ENCODE data around the gene DEGS2. TPM values are rescaled to one million over a fixed set of nuclear protein-coding genes. Genes with fewer than 3 reads are reported as not detected.

The DEGS2 gene
- total RNA-seq, 3 donors from 2014 or later: 1.1 to 12.0 (median 10.2) TPM

DNA sequence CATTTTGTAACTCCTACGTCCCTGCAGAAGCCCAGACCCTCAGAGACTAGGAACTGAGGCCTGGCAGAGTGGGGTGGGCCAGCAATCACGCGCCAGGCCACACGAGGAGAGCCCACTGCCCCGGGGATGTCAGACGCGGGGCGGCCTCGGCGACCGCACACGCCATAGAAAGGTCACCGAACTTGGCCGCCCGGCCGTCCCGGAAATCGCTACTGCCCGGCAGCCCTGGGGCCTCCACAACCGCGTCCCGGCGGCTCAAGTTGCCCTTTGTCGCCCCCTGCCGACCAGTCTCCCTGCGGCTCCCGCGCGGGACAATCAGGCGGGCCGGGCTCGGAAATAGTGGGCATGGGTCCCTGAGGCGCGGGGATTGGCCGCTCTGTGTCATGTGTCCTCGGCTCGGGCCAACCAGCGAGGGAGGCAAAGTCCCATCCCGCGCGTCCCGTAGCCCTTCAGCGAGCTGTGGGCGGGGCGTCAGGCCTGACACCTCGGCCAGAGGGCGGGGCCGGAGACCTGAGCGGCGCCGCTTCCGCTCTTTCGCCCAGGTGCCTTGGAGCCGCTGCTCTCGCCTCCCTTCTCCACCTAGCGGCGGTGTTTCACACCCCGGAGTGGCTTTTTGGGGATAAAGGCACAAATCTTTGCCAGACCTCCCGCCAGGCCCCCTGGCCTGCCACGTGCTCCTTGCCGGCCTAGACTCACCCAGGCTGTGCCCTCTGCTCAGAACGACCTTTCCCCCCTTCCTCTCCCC, 33.4 kb upstream of the DEGS2 start:
- Histone ChIP-seq H3K9me3 (no peaks in the 10 kb centered on the region), H3K4me3 (peak overlapping the region; percentile 39 to 67 (median 51)), H3K4me1 (peaks cover 4 to 6% of the 10 kb centered on the region in 2 donors), H3K27ac (peak overlapping the region; percentile 96 to 98), H3K27me3 (no peaks in the 10 kb centered on the region), H3K36me3 (no peaks in the 10 kb centered on the region)
- intact Hi-C loops (cut with DNase I; ENCODE audit: low total_unique reads): loop anchor here (10.0 kb wide), 1 partner anchor 198 kb away; no protein-coding TSS in a partner anchor
- TF ChIP-seq POLR2A (IDR thresholded peaks at IDR 0.05): peak; percentile 42
- peak; percentile 84 to 86 (median 85) for TF ChIP-seq POLR2AphosphoS5 (IDR thresholded peaks at IDR 0.05)
- TF ChIP-seq, protein P1, sequence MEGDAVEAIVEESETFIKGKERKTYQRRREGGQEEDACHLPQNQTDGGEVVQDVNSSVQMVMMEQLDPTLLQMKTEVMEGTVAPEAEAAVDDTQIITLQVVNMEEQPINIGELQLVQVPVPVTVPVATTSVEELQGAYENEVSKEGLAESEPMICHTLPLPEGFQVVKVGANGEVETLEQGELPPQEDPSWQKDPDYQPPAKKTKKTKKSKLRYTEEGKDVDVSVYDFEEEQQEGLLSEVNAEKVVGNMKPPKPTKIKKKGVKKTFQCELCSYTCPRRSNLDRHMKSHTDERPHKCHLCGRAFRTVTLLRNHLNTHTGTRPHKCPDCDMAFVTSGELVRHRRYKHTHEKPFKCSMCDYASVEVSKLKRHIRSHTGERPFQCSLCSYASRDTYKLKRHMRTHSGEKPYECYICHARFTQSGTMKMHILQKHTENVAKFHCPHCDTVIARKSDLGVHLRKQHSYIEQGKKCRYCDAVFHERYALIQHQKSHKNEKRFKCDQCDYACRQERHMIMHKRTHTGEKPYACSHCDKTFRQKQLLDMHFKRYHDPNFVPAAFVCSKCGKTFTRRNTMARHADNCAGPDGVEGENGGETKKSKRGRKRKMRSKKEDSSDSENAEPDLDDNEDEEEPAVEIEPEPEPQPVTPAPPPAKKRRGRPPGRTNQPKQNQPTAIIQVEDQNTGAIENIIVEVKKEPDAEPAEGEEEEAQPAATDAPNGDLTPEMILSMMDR (IDR thresholded peaks at IDR 0.05): peak; percentile 82 to 96 (median 91)
- DNase-seq (ENCODE audit: low spot score in 2 of 2): peak; percentile 99 to 100

DNA sequence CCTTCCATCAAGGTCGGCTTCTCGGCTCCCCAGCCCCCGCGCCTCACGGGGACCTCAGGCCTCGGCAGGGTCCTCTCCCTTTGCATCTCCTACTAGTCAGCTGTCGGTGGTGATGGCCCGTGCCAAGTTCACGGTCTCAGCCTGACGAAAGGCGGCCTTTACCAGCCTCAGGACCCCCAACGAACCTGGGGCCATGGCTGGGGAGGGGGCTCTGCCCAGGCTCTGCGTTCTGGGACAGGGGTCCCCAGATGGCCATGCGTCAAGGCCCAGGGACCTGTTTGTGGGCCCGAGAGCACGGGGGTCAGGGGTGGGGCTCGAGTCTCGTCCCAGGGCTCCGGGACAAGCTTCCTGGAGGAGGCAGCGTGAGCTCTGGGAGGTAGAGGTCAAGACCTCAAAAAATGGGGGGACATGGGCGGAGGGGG, 32.8 kb upstream of the DEGS2 start:
- intact Hi-C loops (cut with DNase I; ENCODE audit: low total_unique reads): loop anchor here (10.0 kb wide), 1 partner anchor 197 kb away; no protein-coding TSS in a partner anchor
- H3K4me3 ChIP-seq: peak overlapping the region; percentile 39 to 67 (median 51)
- H3K27ac ChIP-seq: peak overlapping the region; percentile 96 to 98
- no peaks in the 10 kb centered on the region for H3K9me3 ChIP-seq
- no peaks in the 10 kb centered on the region for H3K36me3 ChIP-seq
- H3K4me1 ChIP-seq: peaks cover 4 to 6% of the 10 kb centered on the region in 2 donors
- peak in 1 of 2 donors; percentile 44 for DNase-seq (ENCODE audit: low spot score in 2 of 2)
- TF ChIP-seq POLR2AphosphoS5 (IDR thresholded peaks at IDR 0.05) (no peak), POLR2A (IDR thresholded peaks at IDR 0.05) (no peak)
- TF ChIP-seq, protein P1 (IDR thresholded peaks at IDR 0.05): no peak
- no peaks in the 10 kb centered on the region for H3K27me3 ChIP-seq

DNA sequence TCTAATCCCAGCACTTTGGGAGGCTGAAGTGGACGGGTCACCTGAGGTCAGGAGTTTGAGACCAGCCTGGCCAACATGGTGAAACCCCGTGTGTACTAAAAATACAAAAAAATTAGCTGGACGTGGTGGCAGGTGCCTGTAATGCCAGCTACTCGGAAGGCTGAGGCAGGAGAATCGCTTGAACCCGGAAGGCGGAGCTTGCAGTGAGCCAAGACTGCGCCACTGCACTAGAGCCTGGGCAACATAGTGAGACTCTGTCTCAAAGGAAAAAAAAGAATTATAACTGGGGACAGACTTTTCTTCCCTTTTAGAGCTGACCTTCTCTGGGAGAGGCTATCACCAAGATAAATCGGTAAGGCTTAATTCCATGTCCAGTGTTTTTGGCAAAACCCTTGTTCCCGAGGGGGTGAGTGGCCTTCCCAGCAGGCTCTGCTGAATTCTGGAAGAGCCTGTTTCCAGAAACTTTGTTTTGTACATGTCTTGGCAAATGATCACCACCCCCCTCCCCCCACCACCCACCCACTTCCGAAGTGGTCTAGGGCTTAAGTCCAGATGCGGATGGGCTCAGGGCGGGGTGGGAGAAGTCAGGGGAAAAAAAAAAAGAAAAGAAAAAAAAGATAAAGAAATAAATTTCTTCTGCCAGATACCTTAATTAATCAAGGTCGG, 32.3 kb upstream of the DEGS2 start:
- Histone ChIP-seq H3K9me3 (no peaks in the 10 kb centered on the region), H3K36me3 (no peaks in the 10 kb centered on the region), H3K4me3 (peak overlapping the region in 2 of 3 donors; percentile 51 to 67), H3K4me1 (peaks cover 4 to 6% of the 10 kb centered on the region in 2 donors), H3K27ac (peak overlapping the region; percentile 96 to 98), H3K27me3 (no peaks in the 10 kb centered on the region)
- no peak for TF ChIP-seq POLR2AphosphoS5 (IDR thresholded peaks at IDR 0.05)
- TF ChIP-seq, protein P1 (IDR thresholded peaks at IDR 0.05): no peak
- DNase-seq (ENCODE audit: low spot score in 2 of 2): peak in 1 of 2 donors; percentile 37
- intact Hi-C loops (cut with DNase I; ENCODE audit: low total_unique reads): loop anchor here (10.0 kb wide), 1 partner anchor 197 kb away; no protein-coding TSS in a partner anchor

DNA sequence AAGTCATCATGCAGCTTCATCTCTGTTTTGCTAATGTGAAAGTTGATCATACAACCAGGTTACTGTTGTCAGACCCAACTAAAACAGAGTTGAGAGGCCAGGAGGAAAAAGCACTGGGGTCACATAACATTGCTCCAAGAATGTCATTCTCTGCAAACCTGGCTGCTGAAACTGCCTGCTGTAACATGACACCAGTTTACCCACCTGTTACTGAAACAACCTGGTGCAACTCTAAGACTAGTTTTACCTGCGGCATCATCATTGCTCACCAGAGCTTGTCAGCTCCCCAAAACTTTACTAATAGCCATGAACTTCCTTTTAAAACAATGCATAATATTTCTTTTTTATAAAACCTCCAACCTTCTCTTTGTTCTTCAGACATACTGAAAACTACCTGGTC, 30.7 kb upstream of the DEGS2 start:
- no peak for DNase-seq (ENCODE audit: low spot score in 2 of 2)

More for the DNA sequence above, 30.7 kb upstream of the DEGS2 start:
- Histone ChIP-seq H3K9me3 (no peaks in the 10 kb centered on the region), H3K36me3 (no peaks in the 10 kb centered on the region), H3K4me1 (peaks cover 4 to 6% of the 10 kb centered on the region in 2 donors), H3K27ac (no peak overlapping the region), H3K4me3 (no peak overlapping the region), H3K27me3 (no peaks in the 10 kb centered on the region)
- intact Hi-C loops (cut with DNase I; ENCODE audit: low total_unique reads): loop anchor here (10.0 kb wide), 1 partner anchor 195 kb away; no protein-coding TSS in a partner anchor
- TF ChIP-seq POLR2A (IDR thresholded peaks at IDR 0.05): no peak
- no peak for TF ChIP-seq POLR2AphosphoS5 (IDR thresholded peaks at IDR 0.05)
- TF ChIP-seq, protein P1 (IDR thresholded peaks at IDR 0.05): no peak
